GM21367 (cell line): ENCODE data around the gene SIL1.

ENCODE experiments used
- ATAC-seq: cut with Tn5 transposase; IDR thresholded peaks from one replicate; pipeline ENCODE4 v1.9.1; 2021; ENCODE audit not compliant: unreplicated experiment

Gene SIL1

DNA sequence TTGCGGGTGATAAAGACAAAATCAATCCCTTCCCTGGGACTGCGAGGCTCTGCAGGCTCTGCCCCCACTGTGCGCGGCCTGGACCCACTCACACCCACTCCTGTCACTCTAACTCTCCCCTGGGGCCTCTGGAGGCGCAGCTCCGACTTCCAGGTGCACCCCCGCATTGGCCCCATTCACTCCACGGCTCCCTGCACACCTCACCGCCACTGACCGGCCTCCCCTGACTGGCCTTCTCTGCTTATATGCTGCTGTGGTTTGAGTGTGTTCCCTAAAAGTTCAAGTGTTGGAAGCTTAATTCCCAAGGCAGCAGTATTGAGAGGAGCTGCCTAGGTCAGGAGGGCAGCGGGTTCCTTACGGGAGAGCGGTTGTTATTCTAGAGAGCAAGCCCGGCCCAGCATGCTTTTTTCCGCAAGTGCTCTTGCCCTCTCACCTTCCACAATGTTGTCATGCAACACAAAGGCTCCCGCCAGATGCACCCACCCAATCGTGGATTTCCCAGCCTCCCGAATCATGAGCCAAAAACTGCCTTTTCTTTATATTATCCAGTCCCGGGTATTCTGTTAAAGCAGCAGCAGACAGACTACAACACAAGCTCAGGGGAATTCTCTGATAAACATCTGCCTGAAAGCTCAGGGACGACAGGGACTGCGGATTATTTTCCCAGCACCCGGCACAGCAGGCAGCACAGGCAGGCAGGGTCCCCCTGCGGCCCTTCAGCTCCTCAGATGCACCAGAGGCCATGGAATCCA is 249.5 kb downstream of the SIL1 start:
- ATAC-seq: no peak

DNA sequence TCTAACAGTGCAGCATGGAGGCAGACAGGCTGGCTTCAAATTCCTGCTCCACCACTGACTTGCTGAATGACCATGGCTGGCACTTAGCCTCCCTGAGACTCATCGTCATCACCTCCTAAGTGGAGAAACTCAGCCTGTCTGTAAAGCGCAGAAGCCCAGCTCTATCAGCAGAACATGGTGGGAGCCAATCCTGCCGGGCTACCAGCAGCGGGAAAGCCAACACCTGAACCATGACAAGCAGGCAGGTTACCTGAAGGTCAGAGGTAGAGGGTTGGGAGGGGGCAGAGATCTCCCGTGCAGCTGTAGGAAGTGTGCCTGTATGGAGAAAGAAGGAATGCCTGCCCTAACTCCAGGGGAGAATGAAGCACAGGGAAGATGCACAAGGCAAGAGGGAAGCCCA is 250.4 kb downstream of the SIL1 start:
- ATAC-seq: no peak

DNA sequence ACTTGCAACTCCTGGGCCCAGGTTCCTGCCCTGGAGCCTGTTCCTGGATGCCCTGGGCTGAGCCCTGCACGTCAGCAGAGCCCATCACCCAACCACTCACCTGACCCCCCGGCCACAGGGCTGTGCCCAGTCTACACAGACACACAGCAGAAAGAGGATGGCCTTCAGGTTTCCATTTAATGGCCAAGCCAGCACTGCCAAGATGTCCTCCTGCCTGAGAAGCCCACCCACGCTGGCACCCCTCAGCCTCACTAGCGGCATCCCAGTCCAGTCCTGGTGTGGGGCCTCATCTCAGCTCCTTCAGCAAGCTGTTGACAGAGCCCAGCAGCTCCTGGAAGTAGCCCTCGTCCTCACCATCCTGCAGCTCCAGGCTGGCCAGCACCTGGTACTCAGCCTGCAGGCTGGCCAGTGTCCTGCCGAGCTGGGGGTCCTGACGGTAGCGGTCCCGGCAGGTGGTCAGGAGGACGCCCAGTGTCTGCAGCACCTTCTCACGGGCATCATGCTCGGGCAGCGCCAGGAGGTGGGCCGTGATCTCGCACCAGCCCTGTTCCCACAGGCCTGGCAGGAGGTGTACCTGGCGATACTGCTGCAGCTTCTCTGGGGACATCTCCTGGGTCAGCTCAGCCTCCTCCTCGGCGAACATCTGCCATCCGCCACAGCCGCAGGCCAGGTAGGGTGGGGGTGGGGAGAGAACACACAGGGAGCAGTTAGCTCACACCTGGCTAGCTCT is 251.2 kb downstream of the SIL1 start:
- ATAC-seq: no peak

DNA sequence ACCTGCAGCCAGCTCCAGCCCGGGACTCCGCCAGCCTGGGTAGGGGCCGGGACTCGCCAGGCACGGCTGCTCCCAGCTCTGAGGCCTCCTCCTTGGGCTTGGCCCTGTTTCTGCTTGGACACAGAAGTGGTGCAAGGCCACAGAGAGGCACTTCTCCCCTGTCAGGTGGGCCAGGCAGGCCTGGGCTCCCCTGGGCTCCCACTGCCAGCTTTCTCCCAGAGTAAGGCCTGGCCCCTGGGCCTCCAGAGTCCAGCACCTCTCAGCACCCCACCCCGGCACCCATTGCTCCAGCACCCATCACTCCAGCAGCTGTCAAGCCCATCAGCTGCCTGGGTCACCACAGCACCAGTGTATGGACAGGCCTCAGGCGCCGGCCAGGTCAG is 251.9 kb downstream of the SIL1 start:
- no peak for ATAC-seq

DNA sequence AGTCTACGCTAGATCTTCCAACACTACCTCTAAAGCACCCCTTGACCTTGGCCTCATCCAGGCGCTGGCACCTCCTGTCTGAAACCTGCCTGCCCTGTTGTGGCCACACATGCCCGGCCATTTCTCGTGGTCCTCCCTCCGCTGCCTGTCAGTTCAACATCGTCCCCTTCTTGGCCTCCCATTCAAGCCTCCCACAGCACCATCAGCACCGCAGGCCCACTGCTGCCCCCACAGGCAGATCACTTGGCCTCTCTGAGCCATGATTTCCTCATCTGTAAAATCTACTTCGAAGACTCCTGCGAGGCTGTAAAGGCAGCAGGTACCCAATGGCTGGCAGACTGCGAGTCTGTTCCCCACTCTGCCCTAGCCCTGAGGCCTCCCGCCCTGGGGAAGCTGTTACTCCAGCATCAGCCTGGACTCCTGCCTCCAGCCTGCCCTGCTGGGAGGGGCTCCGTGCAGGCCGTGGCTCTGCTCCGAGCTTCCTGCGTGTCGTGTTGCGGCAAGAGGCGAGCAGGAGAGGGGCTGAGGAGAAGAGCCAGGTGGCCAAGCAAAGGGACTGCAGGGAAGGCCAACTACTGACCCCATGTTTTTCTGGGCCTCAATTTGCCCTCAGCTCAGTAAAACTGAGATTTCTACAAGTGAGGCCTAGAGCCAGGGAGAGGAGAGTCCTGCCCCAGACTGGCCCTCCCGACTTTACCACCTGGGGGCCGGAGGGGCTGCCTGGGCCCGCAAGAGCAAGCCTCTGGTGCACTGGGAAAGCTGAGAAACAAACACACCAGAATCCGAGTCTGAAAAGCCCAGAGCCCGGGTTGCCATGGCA is 252.5 kb downstream of the SIL1 start:
- ATAC-seq: no peak

DNA sequence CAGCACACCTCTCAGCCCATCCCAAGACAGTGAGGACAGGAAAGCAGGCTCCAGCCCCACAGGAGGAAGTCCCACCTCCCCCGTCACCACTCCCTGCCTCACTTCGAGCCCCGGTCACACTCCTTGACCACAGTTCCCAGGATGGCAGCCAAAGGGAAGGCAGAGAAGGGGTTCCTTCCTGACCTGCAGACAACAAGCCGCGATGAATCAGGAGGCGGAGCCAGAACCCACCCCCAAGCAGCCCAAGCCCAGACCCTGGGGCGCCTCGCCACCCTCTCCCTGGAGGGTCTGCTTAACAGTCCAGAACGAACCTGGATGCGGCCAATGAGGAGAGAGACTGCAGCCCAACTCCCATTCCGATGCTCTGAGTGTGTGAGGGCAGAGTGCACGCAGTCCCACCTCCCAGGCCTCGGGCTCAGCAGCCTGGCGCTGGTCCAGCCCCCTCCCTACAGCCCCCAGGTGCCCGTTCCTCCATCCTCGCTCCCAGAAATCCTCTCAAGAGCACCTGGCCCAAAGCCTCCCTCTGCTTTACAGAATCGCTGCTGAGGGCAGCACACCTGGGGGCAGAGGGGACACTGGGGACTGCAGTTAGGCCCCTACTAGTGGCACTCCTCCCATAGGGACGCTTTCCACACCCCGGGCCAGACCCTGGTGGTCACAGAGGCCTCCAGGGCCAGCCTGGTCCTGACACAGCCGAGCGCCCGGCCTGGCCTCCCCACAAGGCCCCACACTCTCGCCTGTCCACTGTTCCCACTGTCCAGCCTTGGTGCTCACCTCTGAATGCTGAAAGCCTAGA is 253.4 kb downstream of the SIL1 start:
- no peak for ATAC-seq

DNA sequence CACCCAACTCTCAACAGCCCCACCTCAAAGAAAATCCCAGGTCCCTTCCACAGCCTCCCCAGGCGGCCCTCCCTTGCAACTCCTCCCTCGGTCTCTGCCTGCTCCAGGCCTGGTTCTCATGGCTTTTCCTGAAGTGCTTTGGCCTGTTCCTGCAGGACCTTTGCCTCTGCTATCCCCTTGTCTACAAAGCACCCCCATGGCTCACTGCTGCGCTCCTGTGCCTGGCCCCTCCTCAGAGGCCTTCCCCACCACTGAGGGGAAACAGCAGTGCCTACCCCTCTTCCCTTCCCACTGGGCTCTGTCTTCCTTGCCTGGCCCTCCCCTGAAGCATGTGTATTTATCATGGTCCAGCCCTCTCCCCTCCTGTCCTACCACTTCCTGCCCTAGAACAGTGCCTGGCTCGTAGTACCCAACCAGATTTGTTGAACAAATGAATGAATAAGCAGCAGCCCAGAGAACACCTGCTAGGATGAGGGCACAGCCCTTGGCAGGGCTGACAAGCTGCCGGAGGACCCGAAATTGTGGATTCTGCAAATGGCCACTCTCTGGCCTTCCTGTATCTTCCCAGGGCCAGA is 254.5 kb downstream of the SIL1 start:
- ATAC-seq: no peak

DNA sequence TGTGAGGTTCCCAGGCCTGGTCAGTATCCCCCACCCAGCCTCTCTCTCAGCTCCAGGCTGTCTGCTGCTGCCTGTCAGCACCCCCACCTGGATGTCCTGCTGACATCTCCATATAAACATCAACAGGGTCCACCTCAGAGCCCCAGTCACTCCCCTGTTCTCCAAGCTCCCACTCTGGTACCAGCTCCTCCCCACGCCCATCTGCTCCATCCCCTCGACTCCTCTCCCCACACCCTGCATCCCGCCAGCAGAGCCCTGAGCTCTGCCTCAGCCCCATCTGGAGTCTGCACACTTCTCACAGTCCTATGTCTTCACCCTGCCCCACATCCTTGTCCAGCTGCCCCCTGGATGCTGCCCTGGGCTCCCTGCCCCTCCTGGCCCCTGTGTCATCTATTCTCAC is 255.3 kb downstream of the SIL1 start:
- ATAC-seq: no peak

DNA sequence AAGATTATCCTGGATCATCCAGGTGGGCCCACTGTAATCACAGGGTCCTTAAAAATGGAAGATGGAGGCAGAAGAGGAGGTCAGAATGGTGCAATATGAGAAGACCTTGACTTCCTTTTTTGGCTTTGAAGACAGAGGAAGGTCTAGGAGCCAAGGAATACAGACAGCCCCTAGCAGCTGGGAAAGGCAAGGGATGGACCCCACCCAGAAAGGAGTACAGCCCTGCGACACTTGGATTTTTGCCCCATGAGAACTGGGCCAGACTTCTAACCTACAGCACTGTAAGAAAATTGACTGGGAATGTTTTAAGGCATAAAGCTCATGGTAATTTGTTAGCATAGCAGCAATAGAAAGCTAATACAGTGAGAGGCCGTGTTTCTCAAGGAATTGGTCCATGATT is 256.1 kb downstream of the SIL1 start:
- no peak for ATAC-seq

DNA sequence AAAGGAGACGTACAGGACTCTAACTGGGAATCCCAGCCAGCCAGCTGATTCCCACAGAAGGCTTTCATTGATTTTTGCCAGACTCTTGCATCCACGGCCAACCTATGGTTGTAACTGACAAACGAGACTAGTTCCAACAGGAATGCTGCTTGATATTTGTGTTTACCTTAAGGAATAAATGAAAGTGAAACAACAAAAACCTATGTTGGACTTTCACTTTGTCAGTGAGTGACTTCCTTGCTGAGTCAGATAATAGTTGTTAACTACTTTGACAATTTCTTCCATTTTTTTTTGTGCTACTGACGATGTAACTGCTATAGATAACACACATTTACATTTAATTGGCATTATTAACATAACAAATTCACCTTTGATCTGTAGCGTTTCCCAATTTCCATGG is 259.6 kb downstream of the SIL1 start:
- no peak for ATAC-seq

DNA sequence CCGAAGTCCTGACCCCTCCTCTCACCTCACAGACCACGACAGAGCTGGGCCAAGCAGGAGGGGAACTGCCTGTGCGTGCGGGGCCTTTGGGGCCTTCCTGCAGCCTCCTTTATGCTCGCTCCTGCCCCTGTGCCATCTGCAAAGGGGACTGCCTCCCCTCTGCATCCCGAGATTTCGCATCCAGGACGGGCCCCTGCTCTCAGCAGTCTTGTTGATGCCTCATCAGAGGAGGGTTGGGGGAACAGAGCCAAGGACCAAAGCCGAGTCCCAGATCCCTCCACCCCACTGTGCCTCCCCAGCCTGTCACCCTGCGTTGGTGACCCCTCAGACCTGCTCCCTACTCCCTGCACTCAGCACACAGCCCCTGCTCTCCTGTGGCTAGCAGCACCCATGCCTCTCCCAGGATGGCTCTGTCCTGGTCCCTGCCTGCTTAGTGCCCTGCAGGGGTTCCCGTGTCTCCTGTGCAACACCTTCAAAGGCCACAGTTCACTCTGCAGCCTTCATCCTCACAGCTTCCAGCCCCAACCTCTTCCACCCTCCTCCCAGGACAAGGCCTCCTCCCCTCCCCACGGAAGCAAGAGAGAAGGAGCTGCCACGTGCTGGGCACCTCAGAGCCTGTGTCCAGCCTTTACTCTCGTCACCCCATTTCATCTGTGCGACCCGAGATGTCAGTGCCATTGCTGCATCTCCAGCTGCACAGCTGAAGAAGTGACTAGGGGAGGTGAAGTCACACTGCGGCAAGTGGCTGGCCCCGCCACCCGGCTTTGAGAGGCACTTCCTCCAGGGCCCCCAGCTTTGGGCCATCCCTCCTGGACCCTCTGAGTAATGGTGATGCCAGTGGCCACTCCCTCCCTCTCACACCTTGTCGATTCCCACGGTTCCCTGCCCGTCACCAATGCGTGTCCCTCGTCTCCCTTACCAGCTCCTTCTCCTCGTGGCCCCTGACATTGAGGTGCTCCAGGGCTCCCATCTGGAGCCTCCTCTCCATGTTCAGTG is 260.5 kb downstream of the SIL1 start:
- ATAC-seq: no peak

DNA sequence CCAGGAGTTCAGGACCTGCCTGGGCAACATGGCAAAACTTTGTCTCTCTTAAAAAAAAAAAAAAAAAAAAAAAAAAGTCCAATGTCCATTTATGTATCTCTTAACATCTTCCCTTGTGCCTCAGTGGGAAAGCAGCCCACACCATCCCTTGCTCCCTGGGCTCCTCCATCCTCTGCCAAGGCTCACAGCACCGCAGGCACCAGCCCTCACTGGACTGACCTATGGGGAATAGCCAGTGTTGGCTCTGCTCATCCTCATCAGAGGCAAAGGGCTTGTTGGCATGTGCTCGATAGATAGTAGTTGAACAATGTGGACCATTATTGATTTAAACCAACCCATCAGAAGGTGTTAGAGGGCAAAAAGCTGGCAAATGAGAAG is 261.2 kb downstream of the SIL1 start:
- no peak for ATAC-seq

DNA sequence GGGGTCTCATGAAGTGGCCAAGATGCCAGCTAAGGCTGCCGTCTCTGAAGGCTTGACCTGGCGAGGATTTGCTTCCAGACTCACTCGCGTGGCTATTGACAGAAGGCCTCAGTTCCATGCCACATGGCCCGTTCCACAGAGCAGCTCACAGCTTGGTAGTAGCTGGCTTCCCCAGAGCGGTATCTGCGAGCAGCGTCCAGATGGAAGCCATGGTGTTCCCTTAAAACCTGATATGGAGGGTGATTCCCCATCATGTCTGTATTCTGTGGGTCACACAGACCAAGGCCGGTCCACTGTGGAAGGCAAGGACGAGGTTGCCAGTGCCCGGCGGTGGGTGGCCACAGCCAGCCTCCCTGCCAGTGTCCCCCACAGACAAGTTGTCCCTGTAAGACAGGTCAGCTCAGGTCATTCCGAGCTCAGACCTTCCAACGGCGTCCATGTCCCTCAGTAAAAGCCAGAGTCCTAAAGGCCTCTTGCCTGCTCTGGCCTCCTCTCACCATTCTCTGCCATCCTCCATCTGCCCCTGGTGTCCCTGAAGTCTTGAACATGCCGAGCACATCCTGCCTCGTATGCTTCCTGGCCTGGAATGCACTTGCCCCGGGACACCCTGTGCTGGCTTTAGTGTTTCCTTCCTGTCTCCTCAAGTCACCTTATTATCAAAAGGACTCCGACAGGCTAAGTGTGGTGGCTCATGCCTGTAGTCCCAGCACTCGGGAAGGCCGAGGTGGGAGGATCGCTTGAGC is 261.8 kb downstream of the SIL1 start:
- no peak for ATAC-seq

DNA sequence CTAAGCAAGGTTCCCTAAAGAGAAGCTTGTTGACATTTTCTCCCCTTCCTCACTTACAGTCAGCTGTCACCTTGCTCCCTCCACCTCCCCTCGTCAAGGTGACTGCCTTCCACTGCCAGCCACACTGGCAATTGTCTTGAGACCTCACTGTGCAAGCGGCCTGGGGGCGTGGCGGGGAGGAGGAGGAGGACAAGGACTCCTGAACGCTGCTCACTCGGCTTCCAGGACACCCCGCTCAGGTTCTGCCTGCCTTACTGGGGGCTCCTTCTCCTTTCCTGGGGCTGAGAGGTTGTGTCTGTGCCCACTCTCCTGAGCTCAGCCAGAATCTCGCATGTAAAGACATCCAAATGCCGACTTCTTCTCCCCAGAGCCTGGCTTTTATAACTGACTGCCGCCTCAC is 262.7 kb downstream of the SIL1 start:
- ATAC-seq: no peak

DNA sequence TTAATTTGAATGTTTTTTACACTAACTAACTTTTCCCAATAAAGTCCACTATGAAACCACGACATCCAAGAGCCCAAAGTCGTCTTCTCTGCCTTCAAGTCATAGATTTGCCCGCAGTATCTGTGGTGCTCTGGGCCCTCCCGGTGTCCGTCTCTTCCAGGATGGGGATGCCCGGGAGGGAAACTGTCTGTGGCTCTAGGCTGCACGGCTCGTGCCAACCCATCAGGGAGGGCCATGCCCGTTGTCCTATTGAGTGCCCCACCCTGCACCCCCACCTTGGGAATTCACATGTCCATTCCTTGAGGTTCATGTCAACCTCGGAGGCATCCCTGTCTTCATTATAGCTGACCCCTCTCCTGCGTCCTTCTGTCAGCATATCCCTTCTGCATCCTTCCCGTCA is 263.2 kb downstream of the SIL1 start:
- ATAC-seq: no peak

DNA sequence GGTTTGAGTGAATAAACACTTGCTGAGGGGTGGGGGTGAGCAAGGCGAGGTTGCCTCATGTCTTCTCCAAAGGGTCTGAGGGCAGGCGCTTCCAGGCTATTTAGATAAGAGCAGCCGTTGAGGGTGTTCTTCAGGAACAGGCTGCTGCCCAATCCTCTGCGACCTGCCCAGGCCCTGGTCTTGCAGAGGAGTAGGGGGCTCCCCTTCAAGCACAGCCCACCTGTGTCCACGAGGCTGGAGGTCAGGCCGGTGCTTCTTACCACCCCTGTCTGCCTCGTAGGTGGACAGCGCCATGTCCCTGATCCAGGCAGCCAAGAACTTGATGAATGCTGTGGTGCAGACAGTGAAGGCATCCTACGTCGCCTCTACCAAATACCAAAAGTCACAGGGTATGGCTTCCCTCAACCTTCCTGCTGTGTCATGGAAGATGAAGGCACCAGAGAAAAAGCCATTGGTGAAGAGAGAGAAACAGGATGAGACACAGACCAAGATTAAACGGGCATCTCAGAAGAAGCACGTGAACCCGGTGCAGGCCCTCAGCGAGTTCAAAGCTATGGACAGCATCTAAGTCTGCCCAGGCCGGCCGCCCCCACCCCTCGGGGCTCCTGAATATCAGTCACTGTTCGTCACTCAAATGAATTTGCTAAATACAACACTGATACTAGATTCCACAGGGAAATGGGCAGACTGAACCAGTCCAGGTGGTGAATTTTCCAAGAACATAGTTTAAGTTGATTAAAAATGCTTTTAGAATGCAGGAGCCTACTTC is 264.5 kb downstream of the SIL1 start:
- ATAC-seq: no peak

DNA sequence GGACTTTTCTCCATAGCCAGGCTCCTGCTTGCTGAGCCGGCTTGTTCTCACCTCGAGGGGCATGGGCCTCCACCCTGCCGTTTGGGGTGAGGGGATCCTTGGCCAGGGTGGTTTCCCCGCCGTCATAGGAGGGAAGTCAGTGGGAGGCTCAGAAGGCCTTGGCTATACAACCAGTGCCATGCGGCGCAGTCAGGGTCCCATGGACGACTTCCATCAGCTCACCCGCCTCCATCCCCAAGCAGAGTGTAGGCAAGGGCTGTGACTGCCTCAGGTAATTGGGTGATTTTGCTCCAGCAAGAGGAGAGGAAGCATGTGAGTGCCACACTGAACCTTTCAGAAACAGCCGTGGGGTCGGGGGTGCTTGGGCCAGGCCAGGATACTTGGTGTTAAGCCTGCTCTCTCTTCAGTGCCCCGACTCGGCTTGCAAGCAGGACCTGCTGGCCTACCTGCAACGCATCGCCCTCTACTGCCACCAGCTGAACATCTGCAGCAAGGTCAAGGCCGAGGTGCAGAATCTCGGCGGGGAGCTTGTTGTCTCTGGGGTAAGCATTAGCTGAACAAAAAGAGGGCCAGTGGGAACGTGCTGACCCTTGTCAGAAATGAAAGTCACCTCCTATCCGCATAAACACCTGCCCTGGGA is 265.9 kb downstream of the SIL1 start:
- ATAC-seq: no peak
